ENCODE data around the gene KRT76.

KRT76 gene

DNA sequence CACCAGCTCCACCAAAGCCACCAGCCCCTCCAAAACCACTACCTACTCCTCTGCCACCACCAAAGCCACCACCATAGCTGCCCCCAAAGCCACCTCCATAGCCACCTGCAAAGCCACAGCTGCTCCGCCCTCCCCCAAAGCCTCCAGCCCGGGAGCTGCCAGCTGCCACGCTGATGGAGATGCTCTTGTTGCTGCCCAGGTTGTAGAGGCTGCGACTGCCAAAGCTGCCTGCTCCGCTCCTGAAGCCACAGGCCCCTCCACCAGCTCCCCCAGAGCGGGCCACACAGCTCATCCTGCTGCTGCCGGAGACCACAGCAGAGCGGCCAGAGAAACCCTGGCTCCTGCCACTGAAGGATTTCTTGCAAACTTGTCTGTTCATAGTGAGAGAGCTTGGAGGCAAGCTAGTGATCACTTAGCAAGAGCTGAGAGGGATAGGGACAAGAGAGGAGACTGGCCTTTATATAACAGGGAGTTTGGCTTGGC, at the start of gene KRT76:
Gene KRT76, minus strand, starts transcription at position 433 of the 483 bp plus-strand sequence. Its CDS starts 54 bp downstream, at position 379.
- no peak for DNase-seq (ENCODE audit: low read depth in 1 of 2, low spot score in 1 of 2)

DNA sequence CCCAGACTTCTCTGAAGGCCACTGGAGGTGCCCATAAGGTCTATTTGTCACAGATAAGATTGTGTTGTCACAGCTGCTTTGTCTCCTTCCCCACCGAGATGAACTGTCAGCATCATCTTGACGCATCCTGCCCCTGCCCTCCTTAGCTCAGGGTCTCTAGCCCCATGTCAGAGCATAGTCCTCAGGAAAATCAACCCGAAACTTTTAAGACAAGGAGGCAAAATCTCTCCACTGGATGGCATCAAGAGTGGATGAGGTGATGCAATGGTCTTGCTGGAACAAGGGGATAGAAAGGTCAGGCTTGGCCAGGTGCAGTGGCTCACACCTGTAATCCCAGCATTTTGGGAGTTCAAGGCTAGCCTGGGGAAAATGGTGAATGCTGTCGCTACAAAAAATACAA, 48.8 kb upstream of the KRT76 start:
- DNase-seq (ENCODE audit: low read depth in 1 of 2, low spot score in 1 of 2): no peak

DNA sequence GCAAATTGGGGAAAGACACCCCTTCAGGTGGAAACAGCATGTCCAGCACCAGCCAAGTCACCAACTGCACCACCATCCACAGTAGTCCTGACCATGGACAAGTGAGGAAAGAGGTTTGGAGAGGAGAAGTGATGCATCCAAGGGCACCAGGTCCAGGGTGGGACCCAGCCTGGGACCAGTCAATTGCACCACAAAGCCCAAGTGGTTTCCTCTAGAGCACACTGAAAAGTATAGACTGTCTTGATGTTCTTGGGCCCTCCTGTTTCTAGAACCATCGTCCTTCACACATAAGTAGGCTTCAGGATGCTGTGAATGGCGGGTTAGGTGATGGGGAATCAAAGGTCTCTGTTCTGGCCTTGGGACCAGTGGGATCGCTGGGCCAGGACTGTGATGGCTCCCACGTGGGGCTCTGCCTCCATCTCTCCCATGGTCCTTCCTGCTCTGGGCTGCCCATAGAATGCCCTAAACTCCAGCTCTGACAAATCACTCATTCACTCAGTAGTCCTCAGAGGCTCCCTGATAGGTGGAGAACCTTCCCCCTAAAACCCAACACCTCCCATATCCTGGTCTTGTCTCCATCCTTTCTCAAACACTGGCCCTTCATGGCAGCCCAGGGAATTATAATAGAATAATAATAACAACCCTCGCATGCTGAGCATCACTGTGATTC, 47.7 kb upstream of the KRT76 start:
- no peak for DNase-seq (ENCODE audit: low read depth in 1 of 2, low spot score in 1 of 2)

DNA sequence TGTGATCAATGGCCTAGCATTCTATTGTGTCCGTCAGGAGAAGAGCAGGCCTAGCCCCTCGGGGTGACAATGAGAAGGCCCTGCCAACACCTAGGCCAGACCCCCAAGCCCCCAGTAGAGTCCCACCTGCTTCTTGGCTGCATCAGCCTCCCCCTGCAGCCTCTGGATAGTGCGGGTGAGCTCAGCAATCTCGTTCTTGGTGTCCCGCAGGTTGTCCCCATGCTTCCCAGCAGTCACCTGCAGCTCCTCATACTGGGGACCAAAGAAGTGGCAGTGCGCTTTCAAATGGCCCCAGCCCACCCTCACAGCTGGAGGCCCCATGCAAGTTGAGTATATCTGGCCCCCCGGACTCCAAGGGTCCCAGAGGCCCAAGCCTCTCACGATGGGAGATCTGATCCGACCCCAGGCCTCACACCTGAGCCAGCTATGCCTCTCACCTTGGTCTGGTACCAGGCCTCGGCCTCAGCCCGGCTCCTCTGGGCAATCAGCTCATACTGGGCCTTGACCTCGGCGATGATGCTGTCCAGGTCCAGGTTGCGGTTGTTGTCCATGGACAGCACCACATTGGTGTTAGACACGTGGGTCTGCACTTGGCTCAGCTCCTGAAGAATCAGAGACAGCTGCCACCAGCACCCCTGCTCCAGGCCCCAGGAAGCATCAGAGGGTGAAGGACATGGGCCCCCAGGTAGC, 46.8 kb upstream of the KRT76 start:
- no peak for DNase-seq (ENCODE audit: low read depth in 1 of 2, low spot score in 1 of 2)

DNA sequence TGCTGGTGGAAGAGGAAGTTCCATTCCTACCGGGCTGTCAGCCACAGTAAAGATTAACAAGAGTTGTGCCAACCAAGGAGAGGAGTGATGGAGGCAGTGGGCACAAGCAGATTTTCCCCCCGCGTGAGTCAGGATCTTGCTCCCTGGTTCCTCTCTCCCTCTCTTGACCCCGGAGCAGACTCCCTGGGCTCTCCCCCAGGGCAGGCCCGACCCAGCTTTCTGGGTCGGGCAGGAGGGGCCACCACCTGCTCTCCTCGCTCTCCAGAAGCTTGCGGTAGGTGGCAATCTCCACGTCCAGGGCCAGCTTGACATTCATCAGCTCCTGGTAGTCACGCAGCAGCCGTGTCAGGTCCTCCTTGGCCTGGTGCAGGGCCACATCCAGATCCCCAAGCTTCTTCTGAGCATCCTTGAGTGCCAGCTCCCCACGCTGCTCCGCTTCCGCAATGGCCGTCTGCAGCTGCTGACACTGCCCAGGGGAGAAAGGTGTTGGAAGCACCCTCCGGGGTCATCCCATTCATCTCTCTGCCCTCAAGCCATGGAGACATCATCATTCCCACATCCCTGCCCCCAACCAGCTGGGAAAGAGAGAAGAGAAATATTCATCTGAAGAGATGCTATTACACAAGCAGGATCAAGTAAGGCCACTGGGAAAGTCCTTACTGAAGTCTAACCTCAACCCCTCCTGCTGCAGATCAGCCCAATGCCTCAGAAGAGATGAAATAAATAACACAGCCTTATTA, 45.8 kb upstream of the KRT76 start:
- DNase-seq (ENCODE audit: low read depth in 1 of 2, low spot score in 1 of 2): no peak

DNA sequence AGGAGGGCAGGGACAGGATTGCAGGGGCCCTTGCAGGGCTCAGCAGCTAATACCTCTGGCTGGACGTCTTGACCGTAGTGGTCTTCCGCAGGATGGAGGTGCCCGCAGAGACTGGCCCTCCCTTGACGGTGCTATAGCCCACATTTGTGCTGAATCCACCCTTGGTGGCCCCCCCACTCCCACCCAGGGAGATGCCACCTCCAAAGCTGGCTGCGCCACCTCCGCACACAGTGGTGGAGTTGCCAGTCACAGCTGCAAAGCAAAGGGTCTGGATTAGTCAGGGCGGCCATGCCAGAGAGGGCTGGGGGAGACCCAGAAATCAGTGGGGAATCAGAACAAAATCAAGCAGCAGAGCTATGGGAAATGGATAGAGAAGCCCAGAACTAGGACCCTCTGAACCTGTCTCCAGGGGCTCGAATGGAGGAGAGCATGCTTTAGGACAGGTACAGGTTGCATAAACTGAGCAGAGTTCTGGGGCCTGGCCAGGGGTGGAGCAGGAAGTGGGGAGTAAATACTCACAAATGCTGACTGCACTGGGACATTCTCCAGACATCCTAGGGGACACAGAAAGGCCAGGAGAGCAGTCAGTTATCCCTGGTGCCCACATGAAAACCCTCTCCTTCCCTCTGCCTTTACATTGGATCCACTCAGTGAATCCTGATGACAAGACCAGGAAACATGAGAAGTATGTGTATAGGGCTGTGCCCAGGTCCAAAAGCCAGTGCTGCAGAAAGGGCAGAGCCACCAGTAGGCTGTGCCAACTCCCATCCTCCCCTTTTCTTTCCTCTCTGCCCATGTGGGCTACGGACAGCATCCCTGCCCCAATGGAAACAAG, 44.9 kb upstream of the KRT76 start:
- DNase-seq (ENCODE audit: low read depth in 1 of 2, low spot score in 1 of 2): no peak

DNA sequence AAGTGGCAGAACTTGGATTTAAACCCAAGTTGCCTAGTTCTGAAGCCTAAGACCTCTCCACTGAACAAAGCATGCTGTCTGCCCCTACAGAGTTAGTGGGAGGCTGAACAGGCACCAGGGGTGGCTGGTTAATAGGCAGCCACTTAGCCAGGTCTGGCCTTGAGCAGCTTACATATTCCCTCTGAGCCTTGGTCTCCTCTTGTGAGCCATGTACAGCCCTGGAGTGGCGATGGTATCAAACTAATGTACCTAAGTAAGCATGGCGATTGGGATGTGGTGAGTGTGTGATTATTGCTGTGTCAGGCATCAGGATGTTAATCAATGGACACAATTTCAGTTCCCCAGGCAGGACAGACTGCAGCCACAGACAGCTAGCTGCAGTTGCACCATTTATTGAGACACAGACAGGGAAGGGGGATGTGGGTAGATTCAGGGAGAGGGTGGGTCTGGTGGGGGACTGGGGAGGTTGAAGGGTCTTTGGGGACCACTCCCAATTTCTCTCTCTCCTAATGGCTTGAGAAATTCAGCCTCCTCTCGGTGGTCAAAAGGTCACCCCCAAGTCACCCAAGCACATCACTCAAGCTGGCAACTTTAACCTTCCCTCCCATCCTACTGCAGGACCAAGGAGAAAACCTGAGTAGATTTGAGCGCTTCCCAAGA, 44.1 kb upstream of the KRT76 start:
- no peak for DNase-seq (ENCODE audit: low read depth in 1 of 2, low spot score in 1 of 2)

DNA sequence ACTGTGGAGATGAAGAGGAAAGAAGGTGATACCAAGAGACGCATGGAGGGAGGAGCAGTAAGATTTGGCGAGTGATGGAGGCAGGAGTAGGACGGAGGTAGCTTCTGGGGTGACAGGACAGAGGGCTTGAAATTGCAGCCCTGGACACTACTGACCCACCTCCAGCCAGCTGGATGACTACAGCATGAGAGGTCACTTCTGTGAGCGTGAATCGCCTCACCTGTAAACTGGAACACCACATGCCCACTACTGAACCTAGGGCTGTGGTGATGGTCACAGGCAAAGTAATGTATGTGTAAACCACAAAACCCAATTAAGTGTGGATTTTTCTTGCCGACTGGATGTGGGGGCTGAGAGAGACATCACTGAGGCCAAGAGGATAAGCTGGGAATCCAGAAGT, 43.4 kb upstream of the KRT76 start:
- DNase-seq (ENCODE audit: low read depth in 1 of 2, low spot score in 1 of 2): no peak

DNA sequence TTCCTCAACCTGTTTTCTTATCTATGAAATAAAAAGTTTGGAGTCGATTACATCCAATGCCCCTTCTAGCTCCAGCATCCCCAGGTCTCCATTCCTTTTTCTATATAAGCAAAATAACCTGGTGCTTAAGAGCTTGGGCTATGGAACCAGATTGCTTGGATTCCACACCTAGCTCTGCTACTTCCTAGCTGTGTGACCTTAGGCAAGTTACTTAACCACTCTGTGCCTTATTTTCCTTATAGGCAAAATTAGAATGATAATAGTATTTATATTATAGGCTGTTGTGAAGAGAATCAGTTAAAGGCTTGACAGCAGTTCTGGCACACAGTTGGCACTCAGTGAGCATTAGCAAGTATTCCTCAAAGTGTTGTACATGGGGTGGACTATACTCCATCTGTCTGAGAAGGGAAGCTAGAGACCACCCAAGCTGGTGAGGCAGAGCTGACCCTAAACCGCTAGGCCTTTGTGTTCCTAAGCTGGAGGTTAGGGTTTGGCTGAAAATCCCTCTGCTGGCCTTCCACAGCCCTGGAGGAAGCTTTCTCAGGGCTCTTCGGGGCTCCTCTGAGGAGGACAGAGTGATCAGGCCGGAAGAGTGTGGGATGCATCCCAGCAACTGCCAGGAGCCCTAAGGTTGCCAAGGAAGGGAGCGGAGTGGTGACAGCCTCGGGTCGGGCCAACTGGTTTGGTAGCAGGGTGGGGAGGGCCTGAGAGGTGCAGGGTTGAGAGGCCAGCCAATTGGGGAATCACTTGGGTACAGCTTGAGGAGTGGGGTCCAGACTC, 42.8 kb upstream of the KRT76 start:
- DNase-seq (ENCODE audit: low read depth in 1 of 2, low spot score in 1 of 2): no peak

DNA sequence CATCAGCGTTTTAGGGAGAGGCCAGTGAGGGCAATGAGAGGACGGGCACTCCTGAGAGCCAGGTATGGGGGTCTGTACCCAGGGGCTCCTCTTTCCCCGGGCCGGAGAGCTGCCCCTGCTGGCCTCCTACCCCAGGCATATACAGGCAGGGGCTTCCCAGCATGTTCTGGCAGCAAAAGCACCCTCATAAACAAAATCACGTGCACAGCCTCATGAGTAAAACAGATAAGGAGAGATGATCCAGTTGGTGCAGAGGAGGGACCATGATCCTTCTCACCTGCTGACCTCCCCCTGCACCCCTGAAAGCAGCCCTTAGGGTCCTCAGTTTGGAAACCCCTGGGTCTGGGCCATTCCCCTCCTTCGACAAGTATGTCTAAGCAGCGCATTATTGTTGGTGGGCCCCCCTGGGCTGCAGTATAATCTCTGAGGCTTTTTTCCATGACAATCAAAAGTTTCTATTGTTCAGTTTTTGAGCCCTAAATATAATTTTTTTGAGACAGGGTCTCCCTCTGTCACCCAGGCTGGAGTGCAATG, 41.8 kb upstream of the KRT76 start:
- DNase-seq (ENCODE audit: low read depth in 1 of 2, low spot score in 1 of 2): no peak

DNA sequence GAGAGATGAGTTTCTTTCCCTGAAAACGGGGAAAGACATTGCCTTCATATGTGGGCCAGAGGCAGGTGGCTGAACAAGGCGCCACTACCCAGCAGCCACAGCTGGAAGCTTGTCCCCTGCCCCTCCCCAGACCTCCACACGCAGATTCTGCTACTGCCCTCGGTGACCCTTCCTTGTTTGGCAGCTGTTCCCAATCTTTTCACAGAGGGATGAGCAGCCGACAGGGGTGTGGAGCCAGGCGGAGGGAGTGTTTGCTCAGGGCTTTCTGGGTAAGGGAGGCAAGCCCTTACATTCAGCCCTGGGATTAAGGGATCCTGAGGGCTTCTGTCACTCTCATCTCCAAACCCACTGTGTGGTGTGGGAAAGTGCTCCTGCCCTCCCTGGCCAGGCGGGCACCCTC, 41.2 kb upstream of the KRT76 start:
- no peak for DNase-seq (ENCODE audit: low read depth in 1 of 2, low spot score in 1 of 2)

DNA sequence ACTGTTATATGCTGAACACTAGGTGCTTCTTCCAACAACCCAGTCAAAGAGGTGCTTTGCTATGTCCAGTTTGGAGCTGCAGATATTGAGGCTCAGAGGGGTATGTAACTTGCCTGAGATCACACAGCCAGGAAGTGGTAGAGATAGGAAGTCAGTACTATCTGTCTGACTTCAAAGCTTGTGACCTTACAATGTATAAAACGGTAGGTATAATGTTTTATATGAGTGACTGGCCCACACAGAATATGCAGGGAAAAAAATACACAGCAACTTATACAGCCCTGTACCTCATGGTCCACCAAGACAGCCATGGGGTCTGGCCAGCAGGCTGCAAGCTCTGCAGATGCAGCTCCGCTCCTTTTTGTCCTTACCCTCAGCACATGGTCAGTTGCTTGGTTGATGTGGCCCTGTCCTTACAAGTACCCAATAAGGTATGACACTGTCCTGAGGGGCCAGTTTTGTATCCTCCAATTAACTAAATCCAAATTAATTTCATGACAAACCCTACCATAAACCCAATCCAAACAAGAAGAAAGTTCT, 40.6 kb upstream of the KRT76 start:
- no peak for DNase-seq (ENCODE audit: low read depth in 1 of 2, low spot score in 1 of 2)

DNA sequence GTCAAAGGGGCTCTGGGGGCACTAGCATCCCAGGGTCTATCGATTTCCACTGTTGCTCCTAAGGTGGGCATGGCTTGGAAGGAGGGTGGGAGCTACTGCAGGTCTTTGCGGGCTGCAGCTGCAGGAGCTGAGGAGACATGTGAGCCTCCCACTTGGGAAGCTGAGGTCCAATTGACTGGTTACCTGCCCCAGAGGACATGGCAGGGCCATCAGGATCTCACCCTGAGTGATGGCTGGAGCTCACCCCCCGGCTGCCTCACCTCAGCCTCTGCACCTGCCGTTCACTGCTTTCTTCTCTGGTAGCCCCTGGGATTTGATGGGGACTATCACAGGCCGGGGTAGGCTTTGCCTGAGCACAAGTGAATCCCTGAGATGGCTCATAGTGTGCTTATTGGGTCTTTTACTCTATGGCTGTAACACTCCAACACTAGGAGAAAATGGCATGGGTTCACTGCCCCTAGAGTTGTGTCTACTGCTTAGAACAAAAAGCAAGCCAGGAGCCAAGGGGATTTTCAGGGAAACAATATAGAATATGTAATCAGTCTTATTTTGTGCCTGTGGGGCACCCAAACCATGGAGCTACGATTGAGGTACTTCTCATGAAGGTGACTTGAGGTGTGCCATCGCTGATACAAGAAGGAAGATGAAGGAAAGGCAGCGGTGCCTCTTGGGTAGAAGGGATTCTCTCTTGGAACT, 40.0 kb upstream of the KRT76 start:
- DNase-seq (ENCODE audit: low read depth in 1 of 2, low spot score in 1 of 2): no peak

DNA sequence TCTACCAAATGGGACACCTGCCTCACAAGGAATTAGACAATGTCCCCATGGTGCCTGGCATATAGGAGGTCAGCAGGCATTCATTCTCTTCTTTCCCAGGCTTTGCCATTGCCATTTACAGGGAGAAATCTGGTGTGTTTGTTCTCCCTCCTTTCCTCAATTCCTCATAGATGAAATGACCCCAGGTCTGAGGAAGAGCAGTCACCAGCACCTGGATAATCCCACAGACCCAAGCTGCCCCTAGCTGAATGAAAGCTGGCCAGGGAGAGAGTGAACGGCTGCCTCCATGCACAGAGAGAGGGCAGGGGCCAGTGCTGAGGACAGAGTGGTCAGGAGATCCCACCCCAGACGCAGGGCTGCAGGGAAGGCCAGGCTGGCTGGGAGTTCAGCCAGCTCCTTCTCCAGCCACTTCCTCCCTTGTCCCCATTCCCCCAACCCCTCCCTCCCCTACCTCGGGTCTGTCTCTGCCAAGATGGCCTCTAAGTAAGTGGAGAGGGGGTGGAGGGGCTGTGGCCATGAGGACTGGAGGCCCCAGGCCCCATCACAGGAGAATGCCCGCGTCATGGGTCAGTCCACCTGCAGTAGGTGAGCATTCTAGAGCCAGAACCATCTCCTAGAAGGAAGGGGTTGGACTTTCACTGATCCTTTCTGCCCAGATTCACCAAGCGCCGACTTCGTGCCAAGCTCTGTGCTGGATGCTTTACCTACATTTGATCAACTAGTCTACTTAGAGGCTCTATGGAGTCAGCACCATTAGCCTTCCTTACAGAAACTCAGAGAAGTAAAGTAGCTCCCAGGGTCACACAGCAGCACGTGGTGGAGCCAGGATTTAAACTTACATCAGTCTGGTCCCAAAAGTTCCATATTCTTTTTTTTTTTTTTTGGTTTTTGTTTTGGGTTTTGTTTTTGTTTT, 38.8 kb upstream of the KRT76 start:
- no peak for DNase-seq (ENCODE audit: low read depth in 1 of 2, low spot score in 1 of 2)

DNA sequence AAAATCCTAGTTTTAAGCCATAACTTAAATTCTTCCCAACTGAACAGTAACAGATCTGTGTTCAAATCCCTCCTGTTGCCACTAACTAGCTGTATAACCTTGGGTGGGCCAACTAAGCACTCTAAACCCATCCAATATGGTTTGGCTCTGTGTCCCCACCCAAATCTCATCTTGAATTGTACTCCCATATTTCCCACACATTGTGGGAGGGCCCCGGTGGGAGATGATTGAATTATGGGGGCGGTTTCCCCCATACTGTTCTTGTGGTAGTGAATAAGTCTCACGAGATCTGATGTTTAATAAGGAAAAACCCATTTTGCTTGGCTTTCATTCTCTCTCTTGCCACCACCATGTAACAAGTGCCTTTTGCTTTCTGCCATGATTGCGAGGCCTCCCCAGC, 38.0 kb upstream of the KRT76 start:
- no peak for DNase-seq (ENCODE audit: low read depth in 1 of 2, low spot score in 1 of 2)

DNA sequence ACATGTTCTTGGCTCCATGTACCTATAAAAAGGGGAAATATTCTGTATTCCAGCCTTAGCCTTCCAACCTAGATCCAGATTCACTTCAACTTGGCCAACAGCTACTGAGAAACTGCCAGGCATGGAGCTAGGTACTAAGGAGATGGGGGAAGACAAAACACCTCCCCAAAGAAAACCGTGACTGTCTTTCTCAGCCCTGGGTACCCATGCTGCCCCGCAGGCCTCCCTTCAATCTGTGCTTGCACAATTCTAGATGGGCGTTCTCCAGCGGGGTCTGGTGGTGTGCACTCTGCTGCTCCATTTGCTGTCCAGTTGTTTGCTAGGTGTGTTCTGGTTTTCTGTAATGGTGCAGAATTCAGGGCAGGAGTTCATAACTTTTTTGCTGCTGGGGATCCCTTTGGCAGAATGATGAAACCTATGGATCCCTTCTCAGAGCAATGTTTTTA, 37.6 kb upstream of the KRT76 start:
- DNase-seq (ENCODE audit: low read depth in 1 of 2, low spot score in 1 of 2): no peak

DNA sequence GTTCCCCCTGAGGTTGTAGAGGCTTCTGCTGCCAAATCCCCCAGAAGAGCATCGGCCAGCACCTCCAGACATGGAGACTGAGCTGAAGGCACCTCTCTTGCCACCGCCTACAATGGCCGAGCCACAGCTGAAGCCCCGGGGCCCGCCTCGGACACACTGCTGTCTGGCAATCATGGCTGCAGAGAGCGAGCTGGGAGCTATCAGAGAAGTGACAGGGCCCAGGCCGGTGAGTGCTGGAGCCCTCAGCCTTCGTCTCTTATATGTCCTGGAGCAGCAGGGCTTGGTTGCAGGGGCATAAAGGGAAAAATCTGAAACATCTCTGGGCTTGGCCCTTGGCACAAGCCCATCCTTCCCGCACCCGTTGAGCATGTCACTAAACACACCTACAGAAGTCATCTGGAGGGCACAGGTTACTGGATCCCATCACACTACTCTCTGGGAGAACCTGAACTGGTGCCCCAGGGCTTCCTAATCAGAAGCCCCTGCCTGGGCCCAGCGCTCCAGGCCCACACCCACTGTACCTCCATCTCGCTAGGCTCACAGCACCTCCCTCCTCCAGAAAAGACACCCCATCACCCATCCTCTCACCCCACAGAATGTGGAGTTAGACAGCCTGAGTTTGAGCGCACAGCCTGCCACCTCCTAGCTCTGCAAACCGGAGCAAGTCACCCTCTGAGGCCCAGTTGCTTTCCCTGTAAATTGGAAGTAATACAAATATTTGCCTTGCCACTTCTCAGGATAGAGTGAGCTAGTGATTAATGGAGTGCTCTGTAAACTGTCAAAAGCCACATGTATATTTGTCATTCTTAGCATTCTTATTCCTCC, 37.0 kb upstream of the KRT76 start, which contains the start of gene KRT4:
Gene KRT4, minus strand, starts transcription at position 232 of the 825 bp plus-strand sequence. Its CDS starts 58 bp downstream, at position 174.
- DNase-seq (ENCODE audit: low read depth in 1 of 2, low spot score in 1 of 2): no peak

All from stimulated activated CD4-positive, alpha-beta T cell treated with anti-CD3 and anti-CD28 coated beads, Interleukin-15, amount 100 ng/mL, for 1 hour (primary cell).